Ovary (tissue), 9 donors: ENCODE data around the gene GCG. TPM values are rescaled to one million over a fixed set of nuclear protein-coding genes. Genes with fewer than 3 reads are reported as not detected.

ENCODE experiments used
- DNase-seq, 5 donors: peaks; one replicate each; pipeline ENCODE4 v3.0.0-alpha.2; 2019 to 2020
- H3K27ac ChIP-seq, 2 donors: fragments of 200-600 bp; one replicate each; pipeline versions ENCODE4 v1.5.1 to v1.8.0; 2019 to 2022
- H3K27me3 ChIP-seq: fragments of 200-600 bp; one replicate; pipeline ENCODE4 v1.8.0; 2022
- H3K36me3 ChIP-seq: fragments of 200-600 bp; sonication (generic); one replicate; pipeline ENCODE4 v1.5.1; 2019
- H3K4me1 ChIP-seq: one replicate; pipeline ENCODE4 v1.8.1; 2013; ENCODE audit warnings: mild to moderate bottlenecking, moderate library complexity; ENCODE audit not compliant: insufficient read depth
- H3K4me3 ChIP-seq: fragments of 200-600 bp; sonication (generic); one replicate; pipeline ENCODE4 v1.5.1; 2017
- H3K9me3 ChIP-seq, 2 donors: fragments of 200-600 bp in 1 of 2; sonication (generic) in 1 of 2; one replicate each; pipeline versions ENCODE4 v1.5.1 to v1.8.1; 2013 to 2019; ENCODE audit warnings: mild to moderate bottlenecking in 1 of 2, moderate library complexity in 1 of 2
- CTCF ChIP-seq, 3 donors: fragments of 450-650 bp in 2 of 3; fragments of 200-600 bp in 1 of 3; IDR thresholded peaks; one replicate each; pipeline versions ENCODE4 v1.5.1 to v1.8.0; 2016 to 2022; ENCODE audit warnings: antibody characterized with exemption in 3 of 3, mild to moderate bottlenecking in 1 of 3
- EP300 ChIP-seq: sonication (generic); formaldehyde crosslinking; IDR thresholded peaks from one replicate; pipeline ENCODE4 v1.6.1; 2017; ENCODE audit warnings: antibody characterized with exemption
- POLR2A ChIP-seq: fragments of 450-650 bp; IDR thresholded peaks from one replicate; pipeline ENCODE4 v1.6.1; 2017; ENCODE audit warnings: antibody characterized with exemption, mild to moderate bottlenecking, moderate library complexity
- WGBS, 3 donors: extraction: QIAGEN DNeasy Blood & Tissue Kit in 1 of 3; methylation state at CpG; one replicate each; pipeline versions ENCODE4 v1.1.5 to v1.1.7; 2013 to 2017; 5-methylcytosine and 5-hydroxymethylcytosine counted together
- intact Hi-C, 4 donors: fragments of 100-400 bp; cut with DNase I; formaldehyde crosslinking; loops; one replicate each; pipeline versions ENCODE4 v1.11.0 to v1.15.1; 2022 to 2023
- polyA plus RNA-seq, 2 donors: library from polyadenylated mRNA; stranded (reverse); fragments of 200-250 nt in 1 of 2; fragments of 350-450 nt in 1 of 2; fragmentation: Illumina TruSeq in 1 of 2; extraction: RNeasy Lipid Tissue Mini Kit (QIAGEN cat#74804) in 1 of 2; gene quantifications; one replicate each; pipeline ENCODE4 v1.2.3, GENCODE V29; 2013 to 2014
- total RNA-seq, 7 donors: library from RNA; depleted of rRNA in 2 of 7; stranded (reverse); fragments of >200 nt in 2 of 7; fragmentation: NEBNext Ultra II Directional in 3 of 7; extraction: Animal tissue kit (Norgen Biotek cat#: 25700) in 3 of 7; gene quantifications; one replicate each; pipeline versions ENCODE4 v1.1.0 to v1.2.4, GENCODE V29; 2016 to 2023
- donor health status: DM: no; HTN: no; CAD: no; lungs with moderate emphysema.
- donor health status: DM: no; HTN: no; CAD: no.
- donor health status: Bipolar disorder and iron deficiency.
- donor health status: DM: yes; HTN: yes; CAD: no.
- donor health status: DM: no; HTN: no; CAD: no.
- donor health status: DM: yes; HTN: yes; CAD: no.

Gene GCG
- total and polyA plus RNA-seq, 9 donors: 0.23 to 0.24 TPM; not detected in 7

GRCh38 chr2:162126111-162126519 lies 25.9 kb downstream of the GCG start:
- 58 to 86% (median 71%) methylated on average over 1 of the region's 1 CpG for WGBS, 3 donors
- Histone ChIP-seq H3K27me3 (no peaks in the 10 kb centered on the region), H3K9me3 (no peaks in the 10 kb centered on the region), H3K36me3 (no peaks in the 10 kb centered on the region), H3K4me1 (no peaks in the 10 kb centered on the region), H3K27ac (no peak overlapping the region), H3K4me3 (no peak overlapping the region)
- intact Hi-C loops: no loop called here
- TF ChIP-seq EP300 (no peak), POLR2A (no peak), CTCF (IDR thresholded peaks at IDR 0.05) (no peak)
- no peak for DNase-seq

DNA sequence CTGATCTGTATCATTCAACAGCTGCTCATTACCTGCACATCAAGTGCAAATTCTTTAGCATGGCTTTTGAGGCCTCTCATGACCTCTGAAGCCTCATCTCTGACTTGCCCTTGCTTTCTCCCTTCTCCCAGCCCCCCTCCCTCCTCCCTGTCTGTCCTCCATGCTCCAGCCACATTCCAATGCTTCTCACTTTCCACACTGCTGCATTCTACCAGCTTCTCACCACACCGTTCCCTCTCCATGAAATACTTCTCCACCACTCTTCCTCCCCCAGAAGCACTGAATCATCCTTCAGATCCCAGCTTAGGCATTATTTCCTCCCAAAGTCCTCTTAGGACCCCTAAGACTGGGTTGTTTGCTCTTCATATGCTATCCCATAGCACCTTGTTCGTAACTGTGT lies 26.9 kb downstream of the GCG start:
- H3K27ac ChIP-seq: no peak overlapping the region
- H3K27me3 ChIP-seq: no peaks in the 10 kb centered on the region
- intact Hi-C loops: loop anchor here in 1 of 4 donors (1.0 kb wide), 1 partner anchor 118 kb away; no protein-coding TSS in a partner anchor
- WGBS, 3 donors: 53 to 70% (median 57%) methylated on average over 2 of the region's 2 CpGs
- no peaks in the 10 kb centered on the region for H3K9me3 ChIP-seq
- DNase-seq: no peak
- no peaks in the 10 kb centered on the region for H3K4me1 ChIP-seq
- no peaks in the 10 kb centered on the region for H3K36me3 ChIP-seq
- TF ChIP-seq POLR2A (no peak), CTCF (IDR thresholded peaks at IDR 0.05) (no peak), EP300 (no peak)
- H3K4me3 ChIP-seq: no peak overlapping the region

- intact Hi-C loops: loop anchor here in 1 of 4 donors (5.0 kb wide), 1 partner anchor 117 kb away; no protein-coding TSS in a partner anchor
- H3K9me3 ChIP-seq: no peaks in the 10 kb centered on the region
- no peaks in the 10 kb centered on the region for H3K36me3 ChIP-seq
- TF ChIP-seq POLR2A (no peak), CTCF (IDR thresholded peaks at IDR 0.05) (peak; percentile 38 to 54 (median 46))
- no peaks in the 10 kb centered on the region for H3K27me3 ChIP-seq
- no peak for DNase-seq
- H3K27ac ChIP-seq: no peak overlapping the region
- no peak overlapping the region for H3K4me3 ChIP-seq
- 27 to 35% (median 32%) methylated on average over 9 of the region's 9 CpGs for WGBS, 3 donors
- H3K4me1 ChIP-seq: no peaks in the 10 kb centered on the region
Observed at GRCh38 chr2:162123806-162124758, 28.0 kb downstream of the GCG start.

DNA sequence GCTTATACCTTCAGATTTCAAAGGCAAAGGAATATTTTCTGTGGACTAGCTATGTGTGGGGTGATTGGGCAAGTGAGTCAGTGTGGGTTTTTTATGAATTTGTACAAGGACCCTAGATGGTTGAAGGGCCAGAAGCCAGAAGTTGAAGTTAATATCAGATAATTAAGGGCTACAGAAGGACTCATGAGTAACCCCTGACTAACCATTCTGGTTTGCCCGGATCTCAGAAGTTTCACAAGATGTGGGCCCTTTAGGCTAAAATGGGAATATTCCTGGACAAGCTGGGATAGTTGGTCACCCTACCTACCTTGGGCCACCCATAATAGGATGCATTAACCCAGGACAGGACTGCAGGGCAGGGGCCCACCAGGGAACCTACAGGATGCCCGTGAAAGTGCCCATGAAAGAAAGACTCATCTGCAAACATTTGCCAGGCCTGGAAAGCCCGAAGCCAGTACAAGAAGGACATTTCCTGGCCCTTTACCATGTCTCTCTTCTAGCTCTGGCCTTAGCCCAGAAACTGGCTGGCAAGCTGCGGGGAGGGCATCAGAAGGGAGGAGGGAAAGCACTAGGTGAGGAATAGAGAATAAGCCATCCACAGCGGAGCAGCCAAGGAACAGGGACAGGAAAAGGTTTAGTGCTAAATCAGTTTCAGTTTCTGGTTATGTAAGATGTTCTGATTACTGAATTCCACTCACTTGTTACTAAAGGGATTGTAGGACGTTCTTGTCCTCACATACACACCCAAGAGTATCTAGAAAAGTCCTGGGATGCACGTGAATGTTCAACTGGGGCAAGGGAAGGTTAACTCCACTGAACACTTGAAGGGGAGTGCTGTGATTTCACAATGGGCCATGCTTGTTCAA lies 33.6 kb downstream of the GCG start:
- H3K4me3 ChIP-seq: no peak overlapping the region
- no peaks in the 10 kb centered on the region for H3K4me1 ChIP-seq
- no peaks in the 10 kb centered on the region for H3K9me3 ChIP-seq
- intact Hi-C loops: no loop called here
- H3K36me3 ChIP-seq: no peaks in the 10 kb centered on the region
- no peak overlapping the region for H3K27ac ChIP-seq
- no peak for DNase-seq
- WGBS, 3 donors: 57 to 75% (median 70%) methylated on average over 7 of the region's 7 CpGs
- TF ChIP-seq POLR2A: no peak
- no peak for TF ChIP-seq CTCF (IDR thresholded peaks at IDR 0.05)
- no peak for TF ChIP-seq EP300
- no peaks in the 10 kb centered on the region for H3K27me3 ChIP-seq
